ENCODE measurements around the gene CNGB1. TPM values are rescaled to one million over a fixed set of nuclear protein-coding genes. Genes with fewer than 3 reads are reported as not detected.

CNGB1 gene
- total and polyA plus RNA-seq, 2 of the 13 experiments (the other 11 are each of a cell fraction or from before 2014, with no cell fraction given): 0.02 to 0.15 TPM

DNA sequence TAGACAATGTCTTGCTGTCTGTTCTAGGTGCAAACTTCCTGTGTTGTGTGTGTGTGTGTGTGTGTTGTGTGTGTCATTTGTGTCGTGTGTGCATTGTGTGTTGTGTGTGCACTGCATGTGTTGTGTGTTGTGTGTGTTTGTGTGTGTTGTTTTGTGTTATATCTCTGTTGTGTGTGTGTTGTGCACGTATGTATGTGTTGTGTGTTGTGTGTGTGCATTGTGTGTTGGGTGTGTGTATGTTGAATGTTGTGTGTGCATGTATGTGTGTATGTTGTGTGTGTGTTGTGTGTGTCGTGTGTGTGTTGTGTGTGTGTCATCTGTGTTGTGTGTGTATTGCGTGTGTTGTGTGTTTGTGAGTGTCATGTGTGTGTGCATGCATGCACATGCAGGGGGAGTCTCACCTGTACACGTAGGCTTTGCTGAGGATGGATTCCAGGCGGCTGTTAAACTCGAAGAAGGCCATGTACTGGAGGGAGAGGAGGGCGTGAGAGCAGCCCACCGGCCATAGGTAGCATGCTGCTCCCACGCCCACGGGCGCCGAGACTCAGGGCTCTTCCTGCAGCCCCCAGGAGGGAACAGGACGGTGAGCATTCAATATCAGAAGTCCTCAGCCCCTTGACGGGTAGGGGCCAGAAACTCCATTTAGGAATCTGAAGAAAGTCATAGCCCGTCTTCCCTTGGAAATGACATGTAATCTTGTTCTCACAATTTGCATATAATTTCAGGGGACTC, 58.2 kb downstream of the CNGB1 start (continued):
- TF ChIP-seq HOXA7 (CRISPR knock-in tag; IDR thresholded peaks at IDR 0.05): no peak
- TF ChIP-seq, protein P1, sequence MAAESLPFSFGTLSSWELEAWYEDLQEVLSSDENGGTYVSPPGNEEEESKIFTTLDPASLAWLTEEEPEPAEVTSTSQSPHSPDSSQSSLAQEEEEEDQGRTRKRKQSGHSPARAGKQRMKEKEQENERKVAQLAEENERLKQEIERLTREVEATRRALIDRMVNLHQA (CRISPR knock-in tag; IDR thresholded peaks at IDR 0.05): no peak
- no peak for TF ChIP-seq ZNF713 (CRISPR knock-in tag; IDR thresholded peaks at IDR 0.05)
- TF ChIP-seq, protein P2, sequence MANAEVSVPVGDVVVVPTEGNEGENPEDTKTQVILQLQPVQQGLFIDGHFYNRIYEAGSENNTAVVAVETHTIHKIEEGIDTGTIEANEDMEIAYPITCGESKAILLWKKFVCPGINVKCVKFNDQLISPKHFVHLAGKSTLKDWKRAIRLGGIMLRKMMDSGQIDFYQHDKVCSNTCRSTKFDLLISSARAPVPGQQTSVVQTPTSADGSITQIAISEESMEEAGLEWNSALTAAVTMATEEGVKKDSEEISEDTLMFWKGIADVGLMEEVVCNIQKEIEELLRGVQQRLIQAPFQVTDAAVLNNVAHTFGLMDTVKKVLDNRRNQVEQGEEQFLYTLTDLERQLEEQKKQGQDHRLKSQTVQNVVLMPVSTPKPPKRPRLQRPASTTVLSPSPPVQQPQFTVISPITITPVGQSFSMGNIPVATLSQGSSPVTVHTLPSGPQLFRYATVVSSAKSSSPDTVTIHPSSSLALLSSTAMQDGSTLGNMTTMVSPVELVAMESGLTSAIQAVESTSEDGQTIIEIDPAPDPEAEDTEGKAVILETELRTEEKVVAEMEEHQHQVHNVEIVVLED (CRISPR knock-in tag; IDR thresholded peaks at IDR 0.05; ENCODE audit: borderline replicate concordance): no peak
- TF ChIP-seq, protein P3, sequence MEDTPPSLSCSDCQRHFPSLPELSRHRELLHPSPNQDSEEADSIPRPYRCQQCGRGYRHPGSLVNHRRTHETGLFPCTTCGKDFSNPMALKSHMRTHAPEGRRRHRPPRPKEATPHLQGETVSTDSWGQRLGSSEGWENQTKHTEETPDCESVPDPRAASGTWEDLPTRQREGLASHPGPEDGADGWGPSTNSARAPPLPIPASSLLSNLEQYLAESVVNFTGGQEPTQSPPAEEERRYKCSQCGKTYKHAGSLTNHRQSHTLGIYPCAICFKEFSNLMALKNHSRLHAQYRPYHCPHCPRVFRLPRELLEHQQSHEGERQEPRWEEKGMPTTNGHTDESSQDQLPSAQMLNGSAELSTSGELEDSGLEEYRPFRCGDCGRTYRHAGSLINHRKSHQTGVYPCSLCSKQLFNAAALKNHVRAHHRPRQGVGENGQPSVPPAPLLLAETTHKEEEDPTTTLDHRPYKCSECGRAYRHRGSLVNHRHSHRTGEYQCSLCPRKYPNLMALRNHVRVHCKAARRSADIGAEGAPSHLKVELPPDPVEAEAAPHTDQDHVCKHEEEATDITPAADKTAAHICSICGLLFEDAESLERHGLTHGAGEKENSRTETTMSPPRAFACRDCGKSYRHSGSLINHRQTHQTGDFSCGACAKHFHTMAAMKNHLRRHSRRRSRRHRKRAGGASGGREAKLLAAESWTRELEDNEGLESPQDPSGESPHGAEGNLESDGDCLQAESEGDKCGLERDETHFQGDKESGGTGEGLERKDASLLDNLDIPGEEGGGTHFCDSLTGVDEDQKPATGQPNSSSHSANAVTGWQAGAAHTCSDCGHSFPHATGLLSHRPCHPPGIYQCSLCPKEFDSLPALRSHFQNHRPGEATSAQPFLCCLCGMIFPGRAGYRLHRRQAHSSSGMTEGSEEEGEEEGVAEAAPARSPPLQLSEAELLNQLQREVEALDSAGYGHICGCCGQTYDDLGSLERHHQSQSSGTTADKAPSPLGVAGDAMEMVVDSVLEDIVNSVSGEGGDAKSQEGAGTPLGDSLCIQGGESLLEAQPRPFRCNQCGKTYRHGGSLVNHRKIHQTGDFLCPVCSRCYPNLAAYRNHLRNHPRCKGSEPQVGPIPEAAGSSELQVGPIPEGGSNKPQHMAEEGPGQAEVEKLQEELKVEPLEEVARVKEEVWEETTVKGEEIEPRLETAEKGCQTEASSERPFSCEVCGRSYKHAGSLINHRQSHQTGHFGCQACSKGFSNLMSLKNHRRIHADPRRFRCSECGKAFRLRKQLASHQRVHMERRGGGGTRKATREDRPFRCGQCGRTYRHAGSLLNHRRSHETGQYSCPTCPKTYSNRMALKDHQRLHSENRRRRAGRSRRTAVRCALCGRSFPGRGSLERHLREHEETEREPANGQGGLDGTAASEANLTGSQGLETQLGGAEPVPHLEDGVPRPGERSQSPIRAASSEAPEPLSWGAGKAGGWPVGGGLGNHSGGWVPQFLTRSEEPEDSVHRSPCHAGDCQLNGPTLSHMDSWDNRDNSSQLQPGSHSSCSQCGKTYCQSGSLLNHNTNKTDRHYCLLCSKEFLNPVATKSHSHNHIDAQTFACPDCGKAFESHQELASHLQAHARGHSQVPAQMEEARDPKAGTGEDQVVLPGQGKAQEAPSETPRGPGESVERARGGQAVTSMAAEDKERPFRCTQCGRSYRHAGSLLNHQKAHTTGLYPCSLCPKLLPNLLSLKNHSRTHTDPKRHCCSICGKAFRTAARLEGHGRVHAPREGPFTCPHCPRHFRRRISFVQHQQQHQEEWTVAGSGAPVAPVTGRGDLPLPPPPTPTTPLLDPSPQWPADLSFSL (CRISPR knock-in tag; IDR thresholded peaks at IDR 0.05): peak; percentile 98
- no peak for TF ChIP-seq REPIN1 (CRISPR knock-in tag; IDR thresholded peaks at IDR 0.05; ENCODE audit: borderline replicate concordance, low read depth)
- no peak for TF ChIP-seq ZNF543 (CRISPR knock-in tag; IDR thresholded peaks at IDR 0.05)
- TF ChIP-seq SMC3 (IDR thresholded peaks at IDR 0.05; ENCODE audit: low read length): no peak
- TF ChIP-seq NPAS2 (CRISPR knock-in tag; IDR thresholded peaks at IDR 0.05; ENCODE audit: borderline replicate concordance): no peak
- no peak for TF ChIP-seq POLR2AphosphoS2 (IDR thresholded peaks at IDR 0.05; ENCODE audit: low read depth, low read length)
- no peak for TF ChIP-seq MEIS1 (CRISPR knock-in tag; IDR thresholded peaks at IDR 0.05; ENCODE audit: borderline replicate concordance)
- TF ChIP-seq ETV6 (CRISPR knock-in tag; conservative IDR thresholded peaks at IDR 0.05): no peak
- no peak for TF ChIP-seq NFIB (CRISPR knock-in tag; IDR thresholded peaks at IDR 0.05; ENCODE audit: borderline replicate concordance)
- TF ChIP-seq ZNF143 (CRISPR knock-in tag; IDR thresholded peaks at IDR 0.05): no peak
- TF ChIP-seq ZNF335 (CRISPR knock-in tag; IDR thresholded peaks at IDR 0.05): no peak
- TF ChIP-seq ZFP37 (CRISPR knock-in tag; IDR thresholded peaks at IDR 0.05; ENCODE audit: borderline replicate concordance): no peak
- no peak for TF ChIP-seq ZNF33B (CRISPR knock-in tag; IDR thresholded peaks at IDR 0.05)
- no peak for TF ChIP-seq ELF1 (CRISPR knock-in tag; IDR thresholded peaks at IDR 0.05)
- no peak for TF ChIP-seq ZNF709 (CRISPR knock-in tag; IDR thresholded peaks at IDR 0.05)
- no peak for TF ChIP-seq ZNF251 (CRISPR knock-in tag; IDR thresholded peaks at IDR 0.05)
- TF ChIP-seq, protein P4, sequence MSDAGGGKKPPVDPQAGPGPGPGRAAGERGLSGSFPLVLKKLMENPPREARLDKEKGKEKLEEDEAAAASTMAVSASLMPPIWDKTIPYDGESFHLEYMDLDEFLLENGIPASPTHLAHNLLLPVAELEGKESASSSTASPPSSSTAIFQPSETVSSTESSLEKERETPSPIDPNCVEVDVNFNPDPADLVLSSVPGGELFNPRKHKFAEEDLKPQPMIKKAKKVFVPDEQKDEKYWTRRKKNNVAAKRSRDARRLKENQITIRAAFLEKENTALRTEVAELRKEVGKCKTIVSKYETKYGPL (CRISPR knock-in tag; IDR thresholded peaks at IDR 0.05): no peak
- no peak for TF ChIP-seq TOE1 (CRISPR knock-in tag; IDR thresholded peaks at IDR 0.05)
- TF ChIP-seq ATRX (CRISPR knock-in tag; IDR thresholded peaks at IDR 0.05; ENCODE audit: borderline replicate concordance): no peak

Data from HepG2 (cell line).